GM12878 (cell line): Measurements from ENCODE around the gene WHRN. TPM values are rescaled to one million over a fixed set of nuclear protein-coding genes. Genes with fewer than 3 reads are reported as not detected.

Experiments used
- ATAC-seq: fragments of 200-7000 bp; cut with Tn5 transposase; 3 replicates; pipeline ENCODE4 v1.9.1; 2020; ENCODE audit warnings: mild to moderate bottlenecking, moderate library complexity
- BruUV-seq: library from RNA; stranded (reverse); fragments of 400-500 nt; replicated peaks from 2 replicates; lab custom pipeline; 2021; lab: Mats Ljungman, UMichigan
- CTCF ChIA-PET: fragments of 300-600 bp; sonication (Branson Sonifier 250); formaldehyde crosslinking; extraction: SDS; loops from one replicate; lab custom pipeline; 2021; ENCODE audit warnings: inconsistent platforms; lab: Yijun Ruan, JAX
- POLR2A ChIA-PET: fragments of 350-600 bp; formaldehyde crosslinking; extraction: SDS; loops from one replicate; lab custom pipeline; 2021; ENCODE audit warnings: inconsistent platforms; lab: Charles Lee
- RAD21 ChIA-PET: fragments of 300-600 bp; sonication (Branson Sonifier 250); formaldehyde crosslinking; loops from one replicate; lab custom pipeline; 2023; ENCODE audit warnings: antibody characterized with exemption; ENCODE audit not compliant: unreplicated experiment; lab: Charles Lee
- SMC1A ChIA-PET: fragments of 300-600 bp; sonication (Branson Sonifier 250); formaldehyde crosslinking; loops from one replicate; lab custom pipeline; 2023; ENCODE audit not compliant: unreplicated experiment, uncharacterized antibody; lab: Charles Lee
- DNase-seq: peaks from one replicate; pipeline ENCODE4 v3.0.0-alpha.2; 2011; ENCODE audit warnings: low read depth, low spot score
- FAIRE-seq: peaks from 3 replicates; lab custom pipeline; 2011; peaks lifted over from hg19 to GRCh38; lab: Jason Lieb, UNC
- H2AFZ ChIP-seq: 2 replicates; pipeline ENCODE4 v1.6.0; 2011; ENCODE audit warnings: low read depth, low read length, control low read depth; ENCODE audit not compliant: control insufficient read depth
- H3K27ac ChIP-seq: 2 replicates; pipeline ENCODE4 v1.5.1; 2011; ENCODE audit warnings: control low read depth; ENCODE audit not compliant: control insufficient read depth, insufficient read depth
- H3K27me3 ChIP-seq, 2 experiments: replicated peaks in 1 of 2; 2 replicates each; pipeline versions ENCODE4 v1.6.0 to v1.6.1; 2011; ENCODE audit warnings: low read length in 1 of 2; ENCODE audit not compliant: control insufficient read depth in 2 of 2, insufficient read depth in 2 of 2
- H3K36me3 ChIP-seq, 2 experiments: 2 replicates each; pipeline ENCODE4 v1.5.1; 2011; ENCODE audit warnings: low read length in 1 of 2; ENCODE audit not compliant: control insufficient read depth in 2 of 2, insufficient read depth in 2 of 2
- H3K4me1 ChIP-seq: 2 replicates; pipeline ENCODE4 v1.6.1; 2011; ENCODE audit warnings: mild to moderate bottlenecking, low read length, moderate library complexity, mixed read lengths; ENCODE audit not compliant: control insufficient read depth, insufficient read depth
- H3K4me2 ChIP-seq: 2 replicates; pipeline ENCODE4 v1.6.0; 2011; ENCODE audit warnings: control low read depth; ENCODE audit not compliant: control insufficient read depth, insufficient read depth
- H3K4me3 ChIP-seq: fragments of 200-600 bp; sonication (generic); 2 replicates; pipeline ENCODE4 v1.5.1; 2016
- H3K79me2 ChIP-seq: 2 replicates; pipeline ENCODE4 v1.6.0; 2011; ENCODE audit warnings: low read length; ENCODE audit not compliant: control insufficient read depth, insufficient read depth
- H3K9ac ChIP-seq: 2 replicates; pipeline ENCODE4 v1.8.0; 2011; ENCODE audit warnings: low read length, control low read depth, mixed read lengths; ENCODE audit not compliant: control insufficient read depth, insufficient read depth
- H3K9me3 ChIP-seq: replicated peaks from 3 replicates; pipeline ENCODE4 v1.5.1; 2011; ENCODE audit warnings: mild to moderate bottlenecking, low read length; ENCODE audit not compliant: control insufficient read depth, insufficient read depth
- H4K20me1 ChIP-seq: 2 replicates; pipeline ENCODE4 v1.6.0; 2011; ENCODE audit not compliant: control insufficient read depth, insufficient read depth
- EGR1 ChIP-seq, 2 experiments: IDR thresholded peaks; 1 replicate in 1 of 2; 2 replicates in 1 of 2; pipeline ENCODE4 v1.6.1; 2011 to 2012; ENCODE audit warnings: low read depth in 2 of 2, low read length in 2 of 2, borderline replicate concordance in 1 of 2, mild to moderate bottlenecking in 1 of 2, moderate library complexity in 1 of 2
- HCFC1 ChIP-seq: fragments of 150-350 bp; IDR thresholded peaks from 2 replicates; pipeline ENCODE4 v1.6.1; 2014; ENCODE audit warnings: low read length
- MAX ChIP-seq: IDR thresholded peaks from 2 replicates; pipeline ENCODE4 v1.6.1; 2012; ENCODE audit warnings: low read depth, low read length, improper control_type of control experiment
- MTA2 ChIP-seq: fragments of 450-650 bp; IDR thresholded peaks from 2 replicates; pipeline ENCODE4 v1.6.1; 2016; ENCODE audit warnings: low read depth, mild to moderate bottlenecking, moderate library complexity
- POLR2A ChIP-seq: IDR thresholded peaks from 2 replicates; pipeline ENCODE4 v1.6.1; 2011; ENCODE audit warnings: low read depth, mild to moderate bottlenecking, low read length
- POLR2AphosphoS5 ChIP-seq: IDR thresholded peaks from 2 replicates; pipeline ENCODE4 v1.6.1; 2011; ENCODE audit warnings: mild to moderate bottlenecking, low read length, inconsistent platforms
- SIN3A ChIP-seq: IDR thresholded peaks from 2 replicates; pipeline ENCODE4 v1.6.1; 2012; ENCODE audit warnings: low read depth, low read length, improper control_type of control experiment
- TCF12 ChIP-seq: IDR thresholded peaks from 2 replicates; pipeline ENCODE4 v1.6.1; 2011; ENCODE audit warnings: low read depth, mild to moderate bottlenecking, low read length
- WRNIP1 ChIP-seq: IDR thresholded peaks from 2 replicates; pipeline ENCODE4 v1.6.1; 2011; ENCODE audit warnings: low read depth, low read length, improper control_type of control experiment, borderline replicate concordance
- WGBS: methylation state at CpG from one replicate; pipeline ENCODE4 v1.1.6; 2016; ENCODE audit warnings: low lambda C conversion rate; ENCODE audit not compliant: insufficient replicate concordance, insufficient coverage; ENCODE audit errors: missing lambda C conversion rate; 5-methylcytosine and 5-hydroxymethylcytosine counted together
- in situ Hi-C: fragments of 300-500 bp; cut with MboI; formaldehyde crosslinking; loops from 9 replicates; pipeline ENCODE4 v1.14.3; 2018; ENCODE audit warnings: mixed read lengths
- intact Hi-C: fragments of 100-400 bp; cut with micrococcal nuclease; formaldehyde crosslinking; loops from one replicate; pipeline ENCODE4 v1.14.2; 2022; ENCODE audit not compliant: unreplicated experiment
- polyA plus RNA-seq, 11 experiments: library from polyadenylated mRNA; depleted of rRNA in 4 of 11; unstranded in 6 of 11; stranded (reverse) in 5 of 11; fragments of >200 nt; fragmentation: Nextera tagmentation in 4 of 11; fragmentation: Illumina TruSeq in 1 of 11; extraction: Ambion mirVana in 4 of 11; extraction: Trizol in 1 of 11; gene quantifications; 1 replicate in 1 of 11; 2 replicates in 10 of 11; pipeline versions ENCODE4 v1.2.1 to v1.2.3, GENCODE V29; 2011 to 2016; ENCODE audit warnings: inconsistent platforms in 2 of 11, missing spikeins in 2 of 11, low read depth in 1 of 11
- total RNA-seq, 4 experiments: library from RNA; depleted of rRNA in 3 of 4; stranded (reverse); fragments of >200 nt in 3 of 4; fragmentation: Illumina TruSeq in 1 of 4; extraction: Trizol in 1 of 4; gene quantifications; 2 replicates each; pipeline versions ENCODE4 v1.2.1 to v1.2.3, GENCODE V29; 2013 to 2021
- TF ChIP-seq, protein P1 (sequence below): fragments of 450-650 bp; IDR thresholded peaks from 2 replicates; pipeline ENCODE4 v1.6.1; 2017; ENCODE audit warnings: mild to moderate bottlenecking

WHRN gene
- total and polyA plus RNA-seq, 10 of the 15 experiments (the other 5 are each of a cell fraction or from before 2014, with no cell fraction given), result 0.04 to 18.2 (median 0.68) TPM; not detected in 1

- TF ChIP-seq MAX, result no peak
- TF ChIP-seq, protein P1, sequence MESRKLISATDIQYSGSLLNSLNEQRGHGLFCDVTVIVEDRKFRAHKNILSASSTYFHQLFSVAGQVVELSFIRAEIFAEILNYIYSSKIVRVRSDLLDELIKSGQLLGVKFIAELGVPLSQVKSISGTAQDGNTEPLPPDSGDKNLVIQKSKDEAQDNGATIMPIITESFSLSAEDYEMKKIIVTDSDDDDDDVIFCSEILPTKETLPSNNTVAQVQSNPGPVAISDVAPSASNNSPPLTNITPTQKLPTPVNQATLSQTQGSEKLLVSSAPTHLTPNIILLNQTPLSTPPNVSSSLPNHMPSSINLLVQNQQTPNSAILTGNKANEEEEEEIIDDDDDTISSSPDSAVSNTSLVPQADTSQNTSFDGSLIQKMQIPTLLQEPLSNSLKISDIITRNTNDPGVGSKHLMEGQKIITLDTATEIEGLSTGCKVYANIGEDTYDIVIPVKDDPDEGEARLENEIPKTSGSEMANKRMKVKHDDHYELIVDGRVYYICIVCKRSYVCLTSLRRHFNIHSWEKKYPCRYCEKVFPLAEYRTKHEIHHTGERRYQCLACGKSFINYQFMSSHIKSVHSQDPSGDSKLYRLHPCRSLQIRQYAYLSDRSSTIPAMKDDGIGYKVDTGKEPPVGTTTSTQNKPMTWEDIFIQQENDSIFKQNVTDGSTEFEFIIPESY, result no peak
- TF ChIP-seq, all 136 proteins: peak for 37
These were observed 117.5 kb downstream of the WHRN start, which contains the start of gene AKNA (continued) for GRCh38 chr9:114387680-114388356.

DNA sequence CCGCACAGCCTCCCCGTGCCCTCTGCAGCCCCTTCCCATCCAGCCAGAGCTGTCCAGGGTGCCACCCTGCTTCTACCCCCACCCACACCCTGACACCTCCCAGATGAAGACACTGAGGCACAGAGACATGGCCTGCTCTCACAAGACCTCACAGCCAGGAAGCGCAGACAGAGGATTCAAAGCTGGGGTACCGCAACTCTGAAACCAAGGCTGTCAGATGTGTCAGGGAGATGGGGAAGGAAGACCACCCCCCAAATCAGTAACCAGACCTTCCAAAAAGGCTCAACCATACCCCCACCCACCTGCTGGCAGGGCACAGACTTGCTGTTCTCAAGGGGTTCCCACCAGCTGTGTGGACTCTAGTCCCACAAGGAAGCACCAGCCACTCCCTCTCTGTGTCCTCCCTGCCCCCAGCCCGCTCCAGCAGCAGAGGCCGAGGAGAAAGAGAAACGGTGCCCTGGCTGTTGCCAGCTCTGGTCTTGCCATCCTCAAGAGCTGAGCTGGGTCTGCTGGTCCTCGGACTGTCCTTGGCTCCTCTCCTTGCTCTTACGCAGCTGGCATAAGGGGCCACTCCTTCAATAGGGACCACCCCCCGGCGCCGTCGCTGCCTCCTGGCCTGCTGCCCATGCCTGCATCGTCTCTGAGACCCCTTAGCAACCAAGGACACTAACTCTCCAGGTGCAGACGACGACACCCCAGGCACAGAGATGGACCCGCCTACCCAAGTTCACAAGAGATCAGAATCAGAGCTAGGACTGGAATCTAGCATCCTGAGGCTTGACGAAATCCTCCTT is 118.2 kb downstream of the WHRN start:
- intact Hi-C loops, result loop anchor here (5.0 to 10.0 kb wide), 2 partner anchors 225 to 1112 kb away; partner anchors contain the start of genes CDC26, PRPF4 and TMEM268
- 3% methylated on average over 18 of the region's 18 CpGs for WGBS
- H3K4me1 ChIP-seq, result peaks cover 77% of the 10 kb centered on the region
- peak overlapping the region; percentile 100 for H3K4me2 ChIP-seq
- H2AFZ ChIP-seq, result no peak overlapping the region
- no peak for FAIRE-seq
- peaks cover 95% of the 10 kb centered on the region for H3K79me2 ChIP-seq
- BruUV-seq, result no TSS peak
- TF ChIP-seq POLR2A (peak; percentile 65; the same call in 1 of the 2 replicates), SIN3A (peak; percentile 49; the same call in 1 of the 2 replicates), EGR1 (IDR thresholded peaks at IDR 0.05; ENCODE audit: borderline replicate concordance in 1 of 2, low read depth in 2 of 2, low read length in 2 of 2) (0 out of 3 replicates have a peak, but pooled peaks of 1 of the 2 experiments have one; percentile 13), HCFC1 (no peak), POLR2AphosphoS5 (peak; percentile 56; the same call in 1 of the 2 replicates), TCF12 (0 out of 2 replicates have a peak, but pooled peaks have one; percentile 7), WRNIP1 (peak; percentile 26; the same call in 1 of the 2 replicates), MTA2 (no peak)
- peak overlapping the region; percentile 99 for H3K9ac ChIP-seq
- RAD21 ChIA-PET, result interaction anchor here (0.7 to 13.0 kb wide), 17 partner anchors 9 to 266 kb away, joined by 3 to 251 read pairs (median 7); partner anchors contain the start of genes ATP6V1G1 and TMEM268
- H3K27ac ChIP-seq, result peak overlapping the region; percentile 100
- SMC1A ChIA-PET, result interaction anchor here (0.7 to 12.8 kb wide), 12 partner anchors 8 to 266 kb away, joined by 3 to 327 read pairs (median 14); no protein-coding TSS in a partner anchor
- no peaks in the 10 kb centered on the region for H4K20me1 ChIP-seq
- no peak for ATAC-seq
- no peaks in the 10 kb centered on the region for H3K27me3 ChIP-seq
- DNase-seq, result no peak
- H3K9me3 ChIP-seq, result no peaks in the 10 kb centered on the region
- in situ Hi-C loops, result loop anchor here (5.0 kb wide), 1 partner anchor 225 kb away; the partner anchor contains the start of gene TMEM268
- POLR2A ChIA-PET, result interaction anchor here (0.5 to 13.2 kb wide), 14 partner anchors 9 to 225 kb away, joined by 3 to 312 read pairs (median 10); partner anchors contain the start of genes TMEM268 and WHRN
- H3K36me3 ChIP-seq, result peaks cover 2 to 4% of the 10 kb centered on the region in 2 experiments; a peak in 3 of 4 replicates
- CTCF ChIA-PET, result interaction anchor here (1.3 to 10.2 kb wide), 8 partner anchors 10 to 266 kb away, joined by 5 to 122 read pairs (median 30); no protein-coding TSS in a partner anchor
- peak overlapping the region; percentile 91 for H3K4me3 ChIP-seq
